ENCODE results near the gene OLIG2.

OLIG2 gene

DNA sequence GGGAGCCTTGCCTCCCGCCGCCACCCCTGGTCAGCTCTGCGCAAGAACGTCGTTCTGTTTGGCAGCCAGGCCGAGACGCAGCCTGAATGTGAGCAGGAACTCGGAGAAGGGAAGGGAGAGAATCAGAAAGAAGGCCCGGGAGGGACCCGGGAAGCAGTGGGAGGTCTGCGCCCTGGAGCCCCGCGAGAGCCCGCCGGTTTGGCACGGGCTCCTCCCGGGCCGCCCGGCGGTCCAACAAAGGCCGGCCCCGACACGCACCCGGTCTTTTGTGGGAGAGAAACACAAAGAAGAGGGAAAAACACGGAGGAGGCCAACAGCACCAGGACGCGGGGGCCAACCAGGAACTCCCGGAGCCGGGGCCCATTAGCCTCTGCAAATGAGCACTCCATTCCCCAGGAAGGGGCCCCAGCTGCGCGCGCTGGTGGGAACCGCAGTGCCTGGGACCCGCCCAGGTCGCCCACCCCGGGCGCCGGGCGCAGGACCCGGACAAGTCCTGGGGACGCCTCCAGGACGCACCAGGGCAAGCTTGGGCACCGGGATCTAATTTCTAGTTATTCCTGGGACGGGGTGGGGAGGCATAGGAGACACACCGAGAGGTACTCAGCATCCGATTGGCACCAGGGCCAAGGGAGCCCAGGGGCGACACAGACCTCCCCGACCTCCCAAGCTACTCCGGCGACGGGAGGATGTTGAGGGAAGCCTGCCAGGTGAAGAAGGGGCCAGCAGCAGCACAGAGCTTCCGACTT is 2.7 kb upstream of the OLIG2 start:
- Histone ChIP-seq H3K9me3 (no peaks in the 10 kb centered on the region), H3K4me3 (no peak overlapping the region), H3K27me3 (peaks cover 0 to 100% of the 10 kb centered on the region in 2 donors), H3K27ac (no peak overlapping the region), H3K4me1 (peaks cover 0 to 64% (median 34%) of the 10 kb centered on the region in 4 donors), H3K36me3 (no peaks in the 10 kb centered on the region)
- intact Hi-C loops (cut with DNase I; ENCODE audit: low total_unique reads): no loop called here
- TF ChIP-seq, protein P1, sequence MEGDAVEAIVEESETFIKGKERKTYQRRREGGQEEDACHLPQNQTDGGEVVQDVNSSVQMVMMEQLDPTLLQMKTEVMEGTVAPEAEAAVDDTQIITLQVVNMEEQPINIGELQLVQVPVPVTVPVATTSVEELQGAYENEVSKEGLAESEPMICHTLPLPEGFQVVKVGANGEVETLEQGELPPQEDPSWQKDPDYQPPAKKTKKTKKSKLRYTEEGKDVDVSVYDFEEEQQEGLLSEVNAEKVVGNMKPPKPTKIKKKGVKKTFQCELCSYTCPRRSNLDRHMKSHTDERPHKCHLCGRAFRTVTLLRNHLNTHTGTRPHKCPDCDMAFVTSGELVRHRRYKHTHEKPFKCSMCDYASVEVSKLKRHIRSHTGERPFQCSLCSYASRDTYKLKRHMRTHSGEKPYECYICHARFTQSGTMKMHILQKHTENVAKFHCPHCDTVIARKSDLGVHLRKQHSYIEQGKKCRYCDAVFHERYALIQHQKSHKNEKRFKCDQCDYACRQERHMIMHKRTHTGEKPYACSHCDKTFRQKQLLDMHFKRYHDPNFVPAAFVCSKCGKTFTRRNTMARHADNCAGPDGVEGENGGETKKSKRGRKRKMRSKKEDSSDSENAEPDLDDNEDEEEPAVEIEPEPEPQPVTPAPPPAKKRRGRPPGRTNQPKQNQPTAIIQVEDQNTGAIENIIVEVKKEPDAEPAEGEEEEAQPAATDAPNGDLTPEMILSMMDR (IDR thresholded peaks at IDR 0.05): no peak
- no peak for DNase-seq

DNA sequence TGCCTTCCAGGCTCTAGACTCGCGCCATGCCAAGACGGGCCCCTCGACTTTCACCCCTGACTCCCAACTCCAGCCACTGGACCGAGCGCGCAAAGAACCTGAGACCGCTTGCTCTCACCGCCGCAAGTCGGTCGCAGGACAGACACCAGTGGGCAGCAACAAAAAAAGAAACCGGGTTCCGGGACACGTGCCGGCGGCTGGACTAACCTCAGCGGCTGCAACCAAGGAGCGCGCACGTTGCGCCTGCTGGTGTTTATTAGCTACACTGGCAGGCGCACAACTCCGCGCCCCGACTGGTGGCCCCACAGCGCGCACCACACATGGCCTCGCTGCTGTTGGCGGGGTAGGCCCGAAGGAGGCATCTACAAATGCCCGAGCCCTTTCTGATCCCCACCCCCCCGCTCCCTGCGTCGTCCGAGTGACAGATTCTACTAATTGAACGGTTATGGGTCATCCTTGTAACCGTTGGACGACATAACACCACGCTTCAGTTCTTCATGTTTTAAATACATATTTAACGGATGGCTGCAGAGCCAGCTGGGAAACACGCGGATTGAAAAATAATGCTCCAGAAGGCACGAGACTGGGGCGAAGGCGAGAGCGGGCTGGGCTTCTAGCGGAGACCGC is 2.0 kb upstream of the OLIG2 start:
- Histone ChIP-seq H3K4me1 (peaks cover 0 to 70% (median 38%) of the 10 kb centered on the region in 4 donors), H3K9me3 (no peaks in the 10 kb centered on the region), H3K27me3 (peaks cover 0 to 100% of the 10 kb centered on the region in 2 donors), H3K27ac (no peak overlapping the region), H3K36me3 (no peaks in the 10 kb centered on the region), H3K4me3 (no peak overlapping the region)
- no peak for DNase-seq
- intact Hi-C loops (cut with DNase I; ENCODE audit: low total_unique reads): no loop called here
- TF ChIP-seq, protein P1 (IDR thresholded peaks at IDR 0.05): no peak

DNA sequence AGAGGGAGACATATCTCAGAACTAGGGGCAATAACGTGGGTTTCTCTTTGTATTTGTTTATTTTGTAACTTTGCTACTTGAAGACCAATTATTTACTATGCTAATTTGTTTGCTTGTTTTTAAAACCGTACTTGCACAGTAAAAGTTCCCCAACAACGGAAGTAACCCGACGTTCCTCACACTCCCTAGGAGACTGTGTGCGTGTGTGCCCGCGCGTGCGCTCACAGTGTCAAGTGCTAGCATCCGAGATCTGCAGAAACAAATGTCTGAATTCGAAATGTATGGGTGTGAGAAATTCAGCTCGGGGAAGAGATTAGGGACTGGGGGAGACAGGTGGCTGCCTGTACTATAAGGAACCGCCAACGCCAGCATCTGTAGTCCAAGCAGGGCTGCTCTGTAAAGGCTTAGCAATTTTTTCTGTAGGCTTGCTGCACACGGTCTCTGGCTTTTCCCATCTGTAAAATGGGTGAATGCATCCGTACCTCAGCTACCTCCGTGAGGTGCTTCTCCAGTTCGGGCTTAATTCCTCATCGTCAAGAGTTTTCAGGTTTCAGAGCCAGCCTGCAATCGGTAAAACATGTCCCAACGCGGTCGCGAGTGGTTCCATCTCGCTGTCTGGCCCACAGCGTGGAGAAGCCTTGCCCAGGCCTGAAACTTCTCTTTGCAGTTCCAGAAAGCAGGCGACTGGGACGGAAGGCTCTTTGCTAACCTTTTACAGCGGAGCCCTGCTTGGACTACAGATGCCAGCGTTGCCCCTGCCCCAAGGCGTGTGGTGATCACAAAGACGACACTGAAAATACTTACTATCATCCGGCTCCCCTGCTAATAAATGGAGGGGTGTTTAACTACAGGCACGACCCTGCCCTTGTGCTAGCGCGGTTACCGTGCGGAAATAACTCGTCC is 1.3 kb upstream of the OLIG2 start:
- Histone ChIP-seq H3K4me1 (peaks cover 0 to 77% (median 42%) of the 10 kb centered on the region in 4 donors), H3K4me3 (no peak overlapping the region), H3K27me3 (peaks cover 0 to 100% of the 10 kb centered on the region in 2 donors), H3K36me3 (no peaks in the 10 kb centered on the region), H3K9me3 (no peaks in the 10 kb centered on the region), H3K27ac (no peak overlapping the region)
- intact Hi-C loops (cut with DNase I; ENCODE audit: low total_unique reads): no loop called here
- DNase-seq: no peak
- TF ChIP-seq, protein P1 (IDR thresholded peaks at IDR 0.05): no peak

DNA sequence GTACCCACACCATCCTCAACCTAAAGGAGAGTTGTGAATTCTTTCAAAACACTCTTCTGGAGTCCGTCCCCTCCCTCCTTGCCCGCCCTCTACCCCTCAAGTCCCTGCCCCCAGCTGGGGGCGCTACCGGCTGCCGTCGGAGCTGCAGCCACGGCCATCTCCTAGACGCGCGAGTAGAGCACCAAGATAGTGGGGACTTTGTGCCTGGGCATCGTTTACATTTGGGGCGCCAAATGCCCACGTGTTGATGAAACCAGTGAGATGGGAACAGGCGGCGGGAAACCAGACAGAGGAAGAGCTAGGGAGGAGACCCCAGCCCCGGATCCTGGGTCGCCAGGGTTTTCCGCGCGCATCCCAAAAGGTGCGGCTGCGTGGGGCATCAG is 638 bp upstream of the OLIG2 start:
- H3K9me3 ChIP-seq: no peaks in the 10 kb centered on the region
- no peak for DNase-seq
- H3K4me3 ChIP-seq: no peak overlapping the region
- TF ChIP-seq, protein P1 (IDR thresholded peaks at IDR 0.05): no peak
- no peak overlapping the region for H3K27ac ChIP-seq
- peaks cover 0 to 100% of the 10 kb centered on the region in 2 donors for H3K27me3 ChIP-seq
- H3K36me3 ChIP-seq: no peaks in the 10 kb centered on the region
- intact Hi-C loops (cut with DNase I; ENCODE audit: low total_unique reads): no loop called here
- H3K4me1 ChIP-seq: peaks cover 0 to 73% (median 37%) of the 10 kb centered on the region in 4 donors

DNA sequence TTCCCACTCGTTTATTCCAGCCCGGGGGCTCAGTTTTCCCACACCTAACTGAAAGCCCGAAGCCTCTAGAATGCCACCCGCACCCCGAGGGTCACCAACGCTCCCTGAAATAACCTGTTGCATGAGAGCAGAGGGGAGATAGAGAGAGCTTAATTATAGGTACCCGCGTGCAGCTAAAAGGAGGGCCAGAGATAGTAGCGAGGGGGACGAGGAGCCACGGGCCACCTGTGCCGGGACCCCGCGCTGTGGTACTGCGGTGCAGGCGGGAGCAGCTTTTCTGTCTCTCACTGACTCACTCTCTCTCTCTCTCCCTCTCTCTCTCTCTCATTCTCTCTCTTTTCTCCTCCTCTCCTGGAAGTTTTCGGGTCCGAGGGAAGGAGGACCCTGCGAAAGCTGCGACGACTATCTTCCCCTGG is 716 bp downstream of the OLIG2 start:
- TF ChIP-seq, protein P1 (IDR thresholded peaks at IDR 0.05): no peak
- Histone ChIP-seq H3K27ac (no peak overlapping the region), H3K27me3 (peaks cover 0 to 100% of the 10 kb centered on the region in 2 donors), H3K4me3 (no peak overlapping the region), H3K4me1 (peaks cover 0 to 69% (median 34%) of the 10 kb centered on the region in 4 donors), H3K9me3 (no peaks in the 10 kb centered on the region), H3K36me3 (no peaks in the 10 kb centered on the region)
- intact Hi-C loops (cut with DNase I; ENCODE audit: low total_unique reads): no loop called here
- no peak for DNase-seq
